ENCODE data around the gene SCUBE1. TPM values are rescaled to one million over a fixed set of nuclear protein-coding genes. Genes with fewer than 3 reads are reported as not detected.

SCUBE1 gene
- total and polyA plus RNA-seq, 4 donors = 0.88 to 18.7 (median 3.5) TPM

- H3K9me3 ChIP-seq (ENCODE audit: control insufficient read depth, low read length) = no peaks in the 10 kb centered on the region
- H3K4me1 ChIP-seq (ENCODE audit: control insufficient read depth in 1 of 2, insufficient read depth in 2 of 2, low read length in 2 of 2) = no peaks in the 10 kb centered on the region
- DNase-seq = no peak
- WGBS, 2 donors = 91% methylated on average over 19 of the region's 19 CpGs
- no peak for ATAC-seq (ENCODE audit: low FRiP score)
- H3K4me3 ChIP-seq (ENCODE audit: low read length in 2 of 2) = no peak overlapping the region
- intact Hi-C loops (cut with DNase I) = no loop called here
- H3K27me3 ChIP-seq (ENCODE audit: control insufficient read depth in 1 of 2, insufficient read depth in 2 of 2, low read length in 1 of 2) = no peaks in the 10 kb centered on the region
- peaks cover 0 to 1% of the 10 kb centered on the region in 2 donors for H3K36me3 ChIP-seq (ENCODE audit: control insufficient read depth in 1 of 2, insufficient read depth in 2 of 2, low read length in 1 of 2)
- no peak overlapping the region for H3K27ac ChIP-seq (ENCODE audit: low read depth in 1 of 2, low read length in 2 of 2)
These were observed 176.1 kb downstream of the SCUBE1 start for GRCh38 chr22:43167001-43167589.

DNA sequence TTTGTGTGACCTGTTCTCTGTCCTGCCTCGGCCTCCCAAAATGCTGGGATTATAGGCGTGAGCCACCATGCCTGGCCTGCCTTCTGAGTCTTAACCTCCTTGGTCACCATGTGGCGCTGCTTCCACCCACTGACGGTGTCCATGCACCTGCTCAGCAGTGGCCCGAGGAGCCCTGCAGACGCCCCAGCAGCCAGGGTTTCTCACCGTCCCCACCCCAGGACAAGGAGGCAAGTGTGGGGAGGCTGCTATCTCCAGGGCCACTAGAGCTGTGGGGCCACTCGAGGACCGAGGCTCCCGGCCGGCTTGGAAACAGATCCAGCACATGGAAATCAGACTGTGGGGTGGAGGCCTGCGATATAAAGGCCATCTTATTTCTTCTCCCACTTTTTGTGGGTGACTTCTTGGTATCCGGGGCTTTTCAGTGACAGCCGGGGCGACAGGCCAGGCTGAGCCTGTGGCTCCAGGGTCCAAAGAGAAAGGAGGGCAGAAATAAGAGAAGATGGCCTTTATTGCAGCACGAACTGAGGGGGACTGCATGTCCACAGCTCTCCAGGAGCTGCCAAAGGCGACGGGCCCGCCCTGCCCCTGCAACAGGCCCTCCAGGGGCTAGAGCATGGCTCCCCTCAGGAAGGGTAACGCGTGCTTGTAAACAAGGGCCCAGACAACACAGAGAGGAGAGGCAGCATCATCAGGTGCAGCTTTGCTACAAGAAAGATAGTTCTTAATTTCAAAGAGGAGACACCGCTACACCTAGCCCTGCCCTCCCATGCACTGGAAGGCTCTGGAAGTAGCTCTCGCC lies 176.8 kb downstream of the SCUBE1 start:
- intact Hi-C loops (cut with DNase I) = no loop called here
- ATAC-seq (ENCODE audit: low FRiP score) (no peak), DNase-seq (peak in 1 of 2 donors; percentile 41)
- peaks cover 0 to 1% of the 10 kb centered on the region in 2 donors for H3K36me3 ChIP-seq (ENCODE audit: control insufficient read depth in 1 of 2, insufficient read depth in 2 of 2, low read length in 1 of 2)
- WGBS, 2 donors = 90 to 92% methylated on average over 23 of the region's 23 CpGs
- no peaks in the 10 kb centered on the region for H3K4me1 ChIP-seq (ENCODE audit: control insufficient read depth in 1 of 2, insufficient read depth in 2 of 2, low read length in 2 of 2)
- H3K27me3 ChIP-seq (ENCODE audit: control insufficient read depth in 1 of 2, insufficient read depth in 2 of 2, low read length in 1 of 2) = no peaks in the 10 kb centered on the region
- H3K9me3 ChIP-seq (ENCODE audit: control insufficient read depth, low read length) = no peaks in the 10 kb centered on the region
- no peak overlapping the region for H3K27ac ChIP-seq (ENCODE audit: low read depth in 1 of 2, low read length in 2 of 2)
- no peak overlapping the region for H3K4me3 ChIP-seq (ENCODE audit: low read length in 2 of 2)

GRCh38 chr22:43164636-43165035 lies 178.5 kb downstream of the SCUBE1 start:
- Histone ChIP-seq H3K9me3 (ENCODE audit: control insufficient read depth, low read length) (no peaks in the 10 kb centered on the region), H3K27ac (ENCODE audit: low read depth in 1 of 2, low read length in 2 of 2) (no peak overlapping the region), H3K4me1 (ENCODE audit: control insufficient read depth in 1 of 2, insufficient read depth in 2 of 2, low read length in 2 of 2) (no peaks in the 10 kb centered on the region), H3K27me3 (ENCODE audit: control insufficient read depth in 1 of 2, insufficient read depth in 2 of 2, low read length in 1 of 2) (no peaks in the 10 kb centered on the region), H3K4me3 (ENCODE audit: low read length in 2 of 2) (no peak overlapping the region), H3K36me3 (ENCODE audit: control insufficient read depth in 1 of 2, insufficient read depth in 2 of 2, low read length in 1 of 2) (peaks cover 0 to 1% of the 10 kb centered on the region in 2 donors)
- DNase-seq = no peak
- intact Hi-C loops (cut with DNase I) = no loop called here
- no peak for ATAC-seq (ENCODE audit: low FRiP score)
- 63 to 69% methylated on average over 16 of the region's 16 CpGs for WGBS, 2 donors

GRCh38 chr22:43163241-43163795 lies 179.9 kb downstream of the SCUBE1 start:
- H3K27me3 ChIP-seq (ENCODE audit: control insufficient read depth in 1 of 2, insufficient read depth in 2 of 2, low read length in 1 of 2) = no peaks in the 10 kb centered on the region
- no peak for DNase-seq
- no peaks in the 10 kb centered on the region for H3K4me1 ChIP-seq (ENCODE audit: control insufficient read depth in 1 of 2, insufficient read depth in 2 of 2, low read length in 2 of 2)
- H3K27ac ChIP-seq (ENCODE audit: low read depth in 1 of 2, low read length in 2 of 2) = no peak overlapping the region
- H3K4me3 ChIP-seq (ENCODE audit: low read length in 2 of 2) = no peak overlapping the region
- 90 to 92% methylated on average over 18 of the region's 18 CpGs for WGBS, 2 donors
- intact Hi-C loops (cut with DNase I) = no loop called here
- no peak for ATAC-seq (ENCODE audit: low FRiP score)
- no peaks in the 10 kb centered on the region for H3K9me3 ChIP-seq (ENCODE audit: control insufficient read depth, low read length)
- H3K36me3 ChIP-seq (ENCODE audit: control insufficient read depth in 1 of 2, insufficient read depth in 2 of 2, low read length in 1 of 2) = peaks cover 0 to 1% of the 10 kb centered on the region in 2 donors

GRCh38 chr22:43162412-43163150 lies 180.6 kb downstream of the SCUBE1 start:
- H3K4me3 ChIP-seq (ENCODE audit: low read length in 2 of 2) = no peak overlapping the region
- no peaks in the 10 kb centered on the region for H3K27me3 ChIP-seq (ENCODE audit: control insufficient read depth in 1 of 2, insufficient read depth in 2 of 2, low read length in 1 of 2)
- H3K36me3 ChIP-seq (ENCODE audit: control insufficient read depth in 1 of 2, insufficient read depth in 2 of 2, low read length in 1 of 2) = peaks cover 0 to 1% of the 10 kb centered on the region in 2 donors
- no peak overlapping the region for H3K27ac ChIP-seq (ENCODE audit: low read depth in 1 of 2, low read length in 2 of 2)
- intact Hi-C loops (cut with DNase I) = no loop called here
- DNase-seq (peak in 1 of 2 donors; percentile 41), ATAC-seq (ENCODE audit: low FRiP score) (no peak)
- WGBS, 2 donors = 95 to 96% methylated on average over 18 to 24 of the region's 24 CpGs
- no peaks in the 10 kb centered on the region for H3K4me1 ChIP-seq (ENCODE audit: control insufficient read depth in 1 of 2, insufficient read depth in 2 of 2, low read length in 2 of 2)
- no peaks in the 10 kb centered on the region for H3K9me3 ChIP-seq (ENCODE audit: control insufficient read depth, low read length)

DNA sequence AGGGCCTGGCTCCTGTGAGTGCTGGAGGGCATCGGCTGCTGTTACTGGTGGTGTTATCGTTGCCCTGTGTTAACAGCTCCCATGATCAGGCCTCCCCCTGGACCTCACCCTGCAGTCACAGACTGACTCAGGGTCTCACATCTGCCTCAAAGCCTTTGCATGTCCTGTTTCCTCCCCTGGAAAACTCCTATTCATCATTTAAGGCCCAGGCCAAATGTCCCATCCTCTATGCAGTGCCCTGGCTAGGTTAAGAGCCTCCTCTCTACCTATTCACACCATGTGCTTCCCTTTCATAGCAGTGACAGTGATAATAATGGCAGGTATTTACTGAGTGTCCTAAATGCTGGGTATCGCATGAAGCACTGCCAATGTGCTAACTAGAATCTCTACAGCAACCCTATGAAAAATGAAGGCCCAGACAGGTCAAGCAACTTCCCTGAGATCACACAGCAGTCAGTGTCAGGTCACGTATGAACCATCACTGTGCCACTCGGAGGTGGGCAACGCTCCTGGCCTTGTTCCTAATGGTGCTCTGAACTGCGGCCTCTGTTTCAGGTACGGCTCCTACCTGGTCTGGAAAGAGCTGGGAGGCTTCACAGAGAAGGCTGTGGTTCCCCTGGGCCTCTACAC lies 182.6 kb downstream of the SCUBE1 start:
- intact Hi-C loops (cut with DNase I) = no loop called here
- H3K4me1 ChIP-seq (ENCODE audit: control insufficient read depth in 1 of 2, insufficient read depth in 2 of 2, low read length in 2 of 2) = no peaks in the 10 kb centered on the region
- no peak overlapping the region for H3K27ac ChIP-seq (ENCODE audit: low read depth in 1 of 2, low read length in 2 of 2)

GRCh38 chr22:43159484-43160178 lies 183.5 kb downstream of the SCUBE1 start:
- intact Hi-C loops (cut with DNase I) = no loop called here
- no peak overlapping the region for H3K4me3 ChIP-seq (ENCODE audit: low read length in 2 of 2)
- H3K27ac ChIP-seq (ENCODE audit: low read depth in 1 of 2, low read length in 2 of 2) = no peak overlapping the region
- DNase-seq = peak in 1 of 2 donors; percentile 49
- ATAC-seq (ENCODE audit: low FRiP score) = no peak
- no peaks in the 10 kb centered on the region for H3K27me3 ChIP-seq (ENCODE audit: control insufficient read depth in 1 of 2, insufficient read depth in 2 of 2, low read length in 1 of 2)
- H3K4me1 ChIP-seq (ENCODE audit: control insufficient read depth in 1 of 2, insufficient read depth in 2 of 2, low read length in 2 of 2) = no peaks in the 10 kb centered on the region
- H3K36me3 ChIP-seq (ENCODE audit: control insufficient read depth in 1 of 2, insufficient read depth in 2 of 2, low read length in 1 of 2) = peaks cover 0 to 1% of the 10 kb centered on the region in 2 donors
- no peaks in the 10 kb centered on the region for H3K9me3 ChIP-seq (ENCODE audit: control insufficient read depth, low read length)
- 73 to 80% methylated on average over 18 of the region's 18 CpGs for WGBS, 2 donors

More for the DNA sequence above, 182.6 kb downstream of the SCUBE1 start:
- 92 to 94% methylated on average over 8 of the region's 8 CpGs for WGBS, 2 donors
- Histone ChIP-seq H3K9me3 (ENCODE audit: control insufficient read depth, low read length) (no peaks in the 10 kb centered on the region), H3K27me3 (ENCODE audit: control insufficient read depth in 1 of 2, insufficient read depth in 2 of 2, low read length in 1 of 2) (no peaks in the 10 kb centered on the region), H3K4me3 (ENCODE audit: low read length in 2 of 2) (no peak overlapping the region), H3K36me3 (ENCODE audit: control insufficient read depth in 1 of 2, insufficient read depth in 2 of 2, low read length in 1 of 2) (peaks cover 0 to 1% of the 10 kb centered on the region in 2 donors)
- ATAC-seq (ENCODE audit: low FRiP score) (no peak), DNase-seq (no peak)

All from aorta (tissue), 5 donors.